Measurements from ENCODE around the gene NAALADL2. TPM values are rescaled to one million over a fixed set of nuclear protein-coding genes. Genes with fewer than 3 reads are reported as not detected.

The NAALADL2 gene
- total and polyA plus RNA-seq, 2 of the 4 experiments (the other 2 are of a cell fraction): 3.8 to 19.2 TPM

DNA sequence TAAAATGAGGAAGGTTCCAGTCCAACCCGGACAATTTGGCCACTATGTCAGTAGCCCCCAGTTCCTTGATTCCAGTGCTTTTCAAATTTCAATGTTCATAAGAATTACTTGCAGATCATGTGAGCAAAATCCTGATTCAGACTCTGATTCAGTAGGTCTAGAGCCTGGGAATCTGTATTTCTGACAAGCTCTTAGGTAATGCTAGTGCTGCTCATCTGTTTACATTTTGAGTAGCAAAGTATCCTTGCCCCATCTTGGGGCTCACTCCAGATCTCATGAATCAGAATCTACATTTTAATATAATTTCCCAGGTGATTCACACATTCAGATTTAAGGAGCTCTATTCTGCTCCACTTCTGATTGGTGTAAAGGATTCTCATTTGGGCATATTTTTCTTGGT is 142.0 kb downstream of the NAALADL2 start:
- intact Hi-C loops (cut with micrococcal nuclease): loop anchor here (5.0 kb wide), 3 partner anchors 134 to 411 kb away; no protein-coding TSS in a partner anchor
- H3K14ac ChIP-seq (replicated peaks; ENCODE audit: low read depth, low read length): peak overlapping the region; percentile 76

More for the DNA sequence above, 142.0 kb downstream of the NAALADL2 start:
- no peak overlapping the region for H3K9ac ChIP-seq (ENCODE audit: low read depth, low read length)
- H4K8ac ChIP-seq (ENCODE audit: low read depth in 2 of 2, low read length in 2 of 2): peak overlapping the region; percentile 72 to 98
- H2AK5ac ChIP-seq (ENCODE audit: low read depth, low read length): peak overlapping the region; percentile 83
- peaks cover 19% of the 10 kb centered on the region for H3K4me1 ChIP-seq (ENCODE audit: control insufficient read depth, insufficient read depth, low read length)
- ATAC-seq (ENCODE audit: low read depth) (no peak), DNase-seq (peak; percentile 71)
- H4K91ac ChIP-seq (ENCODE audit: insufficient read depth, low read depth, low read length): peak overlapping the region; percentile 75
- no peaks in the 10 kb centered on the region for H3K36me3 ChIP-seq (ENCODE audit: control insufficient read depth, insufficient read depth, low read length)
- no peaks in the 10 kb centered on the region for H4K20me1 ChIP-seq (ENCODE audit: insufficient read depth, low read length)
- POLR2A ChIA-PET (ENCODE audit: unreplicated experiment): no interaction called here
- CTCF ChIA-PET: no interaction called here
- no peak overlapping the region for H2AFZ ChIP-seq (replicated peaks; ENCODE audit: low read length, poor library complexity)
- H2BK5ac ChIP-seq (ENCODE audit: low read depth, low read length, poor library complexity, severe bottlenecking): peak overlapping the region; percentile 99
- peak overlapping the region; percentile 93 for H4K5ac ChIP-seq (ENCODE audit: low read depth, low read length)
- H2BK15ac ChIP-seq (ENCODE audit: low read depth, low read length): peak overlapping the region; percentile 94
- H3K79me1 ChIP-seq (ENCODE audit: low read depth in 1 of 2, low read length in 2 of 2): no peaks in the 10 kb centered on the region
- H2AK9ac ChIP-seq (replicated peaks; ENCODE audit: low read depth, low read length, poor library complexity): no peak overlapping the region
- dilution Hi-C loops (cut with HindIII; ENCODE audit: low sequenced_read_pairs, unreplicated experiment) (no loop called here), in situ Hi-C loops (cut with MboI; ENCODE audit: low sequenced_read_pairs) (no loop called here)
- no peak overlapping the region for H3K4me3 ChIP-seq (ENCODE audit: insufficient read depth, low read depth, low read length)
- H3K56ac ChIP-seq (ENCODE audit: extremely low read depth, insufficient read depth, low read length): peak overlapping the region; percentile 86; the same call in 1 of the 2 replicates
- H3K27ac ChIP-seq (ENCODE audit: insufficient read depth, low read length): peak overlapping the region; percentile 95
- H3K4ac ChIP-seq (ENCODE audit: low read depth, low read length): peak overlapping the region; percentile 89
- H3K4me2 ChIP-seq (ENCODE audit: low read depth, low read length): no peak overlapping the region
- H2BK20ac ChIP-seq (ENCODE audit: low read depth, low read length): peak overlapping the region; percentile 98
- H3K9me1 ChIP-seq (ENCODE audit: insufficient read depth, low read length): no peaks in the 10 kb centered on the region
- H2BK120ac ChIP-seq (ENCODE audit: low read depth, low read length): peak overlapping the region; percentile 99
- no CpG with 5 or more reads among the region's 1 CpG for WGBS, 2 experiments (ENCODE audit: extremely low coverage in 2 of 2, insufficient read length in 1 of 2)
- no peaks in the 10 kb centered on the region for H3K27me3 ChIP-seq (ENCODE audit: control insufficient read depth, insufficient read depth, low read length)
- no peaks in the 10 kb centered on the region for H3K9me3 ChIP-seq (ENCODE audit: control insufficient read depth, insufficient read depth, low read length)
- H3K23ac ChIP-seq (ENCODE audit: low read depth, low read length): peak overlapping the region; percentile 39; the same call in 1 of the 2 replicates
- TF ChIP-seq CEBPB (IDR thresholded peaks at IDR 0.05; ENCODE audit: low read depth, low read length): peak; percentile 47; the same call in 1 of the 2 replicates
- no peak for TF ChIP-seq RFX5 (IDR thresholded peaks at IDR 0.05; ENCODE audit: low read depth, low read length)
- TF ChIP-seq MAZ (IDR thresholded peaks at IDR 0.05; ENCODE audit: borderline replicate concordance, low read depth, low read length): no peak
- TF ChIP-seq, protein P1, sequence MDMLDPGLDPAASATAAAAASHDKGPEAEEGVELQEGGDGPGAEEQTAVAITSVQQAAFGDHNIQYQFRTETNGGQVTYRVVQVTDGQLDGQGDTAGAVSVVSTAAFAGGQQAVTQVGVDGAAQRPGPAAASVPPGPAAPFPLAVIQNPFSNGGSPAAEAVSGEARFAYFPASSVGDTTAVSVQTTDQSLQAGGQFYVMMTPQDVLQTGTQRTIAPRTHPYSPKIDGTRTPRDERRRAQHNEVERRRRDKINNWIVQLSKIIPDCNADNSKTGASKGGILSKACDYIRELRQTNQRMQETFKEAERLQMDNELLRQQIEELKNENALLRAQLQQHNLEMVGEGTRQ (IDR thresholded peaks at IDR 0.05; ENCODE audit: low read depth, low read length): peak; percentile 32; the same call in 1 of the 2 replicates
- TF ChIP-seq, protein P2, sequence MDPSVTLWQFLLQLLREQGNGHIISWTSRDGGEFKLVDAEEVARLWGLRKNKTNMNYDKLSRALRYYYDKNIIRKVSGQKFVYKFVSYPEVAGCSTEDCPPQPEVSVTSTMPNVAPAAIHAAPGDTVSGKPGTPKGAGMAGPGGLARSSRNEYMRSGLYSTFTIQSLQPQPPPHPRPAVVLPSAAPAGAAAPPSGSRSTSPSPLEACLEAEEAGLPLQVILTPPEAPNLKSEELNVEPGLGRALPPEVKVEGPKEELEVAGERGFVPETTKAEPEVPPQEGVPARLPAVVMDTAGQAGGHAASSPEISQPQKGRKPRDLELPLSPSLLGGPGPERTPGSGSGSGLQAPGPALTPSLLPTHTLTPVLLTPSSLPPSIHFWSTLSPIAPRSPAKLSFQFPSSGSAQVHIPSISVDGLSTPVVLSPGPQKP (IDR thresholded peaks at IDR 0.05; ENCODE audit: borderline replicate concordance, low read depth, low read length): no peak
- TF ChIP-seq MAFK (IDR thresholded peaks at IDR 0.05; ENCODE audit: low read depth, low read length): no peak
- no peak for TF ChIP-seq RCOR1 (IDR thresholded peaks at IDR 0.05; ENCODE audit: insufficient replicate concordance, low read length)
- no peak for TF ChIP-seq FOS (IDR thresholded peaks at IDR 0.05; ENCODE audit: low read depth, low read length)
- no peak for TF ChIP-seq NFE2L2 (IDR thresholded peaks at IDR 0.05; ENCODE audit: low read depth, low read length)
- no peak for TF ChIP-seq RAD21 (IDR thresholded peaks at IDR 0.05; ENCODE audit: low read length)
- no peak for TF ChIP-seq MXI1 (IDR thresholded peaks at IDR 0.05; ENCODE audit: borderline replicate concordance, low read depth, low read length)
- peak overlapping the region; percentile 98 for H3K18ac ChIP-seq (ENCODE audit: low read depth, low read length)
- no TSS peak for BruUV-seq (replicated peaks)

All from IMR-90 (cell line).